Calu3 (cell line): ENCODE results near the gene OLFM2. TPM values are rescaled to one million over a fixed set of nuclear protein-coding genes. Genes with fewer than 3 reads are reported as not detected.

Experiments
- BruUV-seq: library from RNA; stranded (reverse); fragments of 400-500 nt; replicated peaks from 2 replicates; lab custom pipeline; 2021; lab: Mats Ljungman, UMichigan
- CTCF ChIA-PET: fragments of 300-600 bp; sonication (Branson Sonifier 250); formaldehyde crosslinking; loops from one replicate; lab custom pipeline; 2022; ENCODE audit warnings: antibody characterized with exemption; lab: Charles Lee
- DNase-seq: peaks from one replicate; pipeline ENCODE4 v3.0.0; 2022
- H3K27ac Mint-ChIP-seq: one replicate; pipeline ENCODE4 v1.8.0; 2022; ENCODE audit warnings: mixed read lengths; ENCODE audit not compliant: unreplicated experiment
- H3K27me3 Mint-ChIP-seq: one replicate; pipeline ENCODE4 v1.8.0; 2022; ENCODE audit warnings: mixed read lengths; ENCODE audit not compliant: unreplicated experiment
- H3K36me3 Mint-ChIP-seq: one replicate; pipeline ENCODE4 v1.8.0; 2022; ENCODE audit warnings: mild to moderate bottlenecking, moderate library complexity, mixed read lengths; ENCODE audit not compliant: insufficient read depth, unreplicated experiment
- H3K4me1 Mint-ChIP-seq: one replicate; pipeline ENCODE4 v1.8.0; 2022; ENCODE audit warnings: mild to moderate bottlenecking, low read depth, mixed read lengths; ENCODE audit not compliant: unreplicated experiment
- H3K4me3 Mint-ChIP-seq: one replicate; pipeline ENCODE4 v1.8.0; 2022; ENCODE audit warnings: mild to moderate bottlenecking, low read depth, moderate library complexity, mixed read lengths; ENCODE audit not compliant: unreplicated experiment
- H3K9me3 Mint-ChIP-seq: one replicate; pipeline ENCODE4 v1.8.0; 2022; ENCODE audit warnings: low read depth, mixed read lengths; ENCODE audit not compliant: unreplicated experiment
- intact Hi-C: fragments of 100-400 bp; cut with micrococcal nuclease; formaldehyde crosslinking; loops from one replicate; pipeline ENCODE4 v1.10.0; 2022; ENCODE audit not compliant: unreplicated experiment
- total RNA-seq: library from RNA; stranded (reverse); gene quantifications from 2 replicates; pipeline ENCODE4 v1.2.3, GENCODE V29; 2022
- TF ChIP-seq, protein P1 (sequence below): fragments of 200-600 bp; IDR thresholded peaks from one replicate; pipeline ENCODE4 v1.8.0; 2022; ENCODE audit warnings: antibody characterized with exemption; ENCODE audit not compliant: unreplicated experiment

Gene OLFM2
- total RNA-seq, 1 experiment from 2014 or later = 11.2 TPM

DNA sequence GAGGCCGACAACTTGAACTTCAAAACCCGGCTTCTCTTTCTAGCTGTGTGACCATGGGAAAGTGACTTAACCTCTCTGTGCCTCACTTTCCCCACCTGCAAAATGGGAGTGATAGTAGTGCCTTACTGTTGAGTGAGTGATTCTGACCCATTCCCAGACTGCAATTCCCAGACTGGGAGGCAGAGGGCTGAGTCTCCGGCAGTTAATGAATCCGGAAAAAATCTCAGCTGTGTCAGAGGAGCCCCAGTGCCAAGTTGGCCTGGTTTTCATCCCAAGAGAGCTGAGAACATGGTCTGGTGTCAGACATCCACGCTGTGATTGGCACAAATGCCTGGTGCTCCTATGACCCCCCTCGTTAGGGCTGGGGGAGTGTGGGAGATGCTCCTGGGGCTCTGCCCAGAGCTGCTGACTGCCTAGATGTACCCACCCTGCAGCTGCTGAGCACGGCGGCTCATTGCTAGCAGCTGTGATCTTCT, 51.2 kb downstream of the OLFM2 start:
- H3K4me1 Mint-ChIP-seq = no peaks in the 10 kb centered on the region

DNA sequence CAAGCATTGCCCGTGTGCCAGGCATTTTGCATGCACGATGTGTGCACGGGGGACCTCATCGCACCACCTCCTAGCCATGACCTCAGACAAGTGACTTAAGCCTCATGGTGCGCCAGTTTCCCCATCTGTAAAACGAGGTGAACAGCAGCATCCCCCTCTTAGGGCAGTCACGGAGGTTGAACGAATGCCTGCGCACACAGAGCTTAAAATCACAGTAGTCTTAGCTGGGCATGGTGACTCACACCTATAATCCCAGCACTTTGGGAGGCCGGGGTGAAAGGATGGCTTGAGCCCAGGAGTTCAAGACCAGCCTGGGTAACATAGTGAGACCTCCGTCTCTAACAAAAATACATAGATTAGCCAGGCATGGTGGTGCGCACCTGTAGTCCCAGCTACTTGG, 52.6 kb downstream of the OLFM2 start:
- H3K27ac Mint-ChIP-seq = no peak overlapping the region
- TF ChIP-seq, protein P1, sequence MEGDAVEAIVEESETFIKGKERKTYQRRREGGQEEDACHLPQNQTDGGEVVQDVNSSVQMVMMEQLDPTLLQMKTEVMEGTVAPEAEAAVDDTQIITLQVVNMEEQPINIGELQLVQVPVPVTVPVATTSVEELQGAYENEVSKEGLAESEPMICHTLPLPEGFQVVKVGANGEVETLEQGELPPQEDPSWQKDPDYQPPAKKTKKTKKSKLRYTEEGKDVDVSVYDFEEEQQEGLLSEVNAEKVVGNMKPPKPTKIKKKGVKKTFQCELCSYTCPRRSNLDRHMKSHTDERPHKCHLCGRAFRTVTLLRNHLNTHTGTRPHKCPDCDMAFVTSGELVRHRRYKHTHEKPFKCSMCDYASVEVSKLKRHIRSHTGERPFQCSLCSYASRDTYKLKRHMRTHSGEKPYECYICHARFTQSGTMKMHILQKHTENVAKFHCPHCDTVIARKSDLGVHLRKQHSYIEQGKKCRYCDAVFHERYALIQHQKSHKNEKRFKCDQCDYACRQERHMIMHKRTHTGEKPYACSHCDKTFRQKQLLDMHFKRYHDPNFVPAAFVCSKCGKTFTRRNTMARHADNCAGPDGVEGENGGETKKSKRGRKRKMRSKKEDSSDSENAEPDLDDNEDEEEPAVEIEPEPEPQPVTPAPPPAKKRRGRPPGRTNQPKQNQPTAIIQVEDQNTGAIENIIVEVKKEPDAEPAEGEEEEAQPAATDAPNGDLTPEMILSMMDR = no peak

More for the DNA sequence above, 51.2 kb downstream of the OLFM2 start:
- H3K27ac Mint-ChIP-seq = no peak overlapping the region
- CTCF ChIA-PET = no interaction called here
- H3K27me3 Mint-ChIP-seq = no peaks in the 10 kb centered on the region
- no peaks in the 10 kb centered on the region for H3K9me3 Mint-ChIP-seq
- H3K36me3 Mint-ChIP-seq = no peaks in the 10 kb centered on the region
- BruUV-seq = no TSS peak
- DNase-seq = no peak
- intact Hi-C loops = no loop called here
- no peak overlapping the region for H3K4me3 Mint-ChIP-seq
- TF ChIP-seq, protein P1 = no peak

DNA sequence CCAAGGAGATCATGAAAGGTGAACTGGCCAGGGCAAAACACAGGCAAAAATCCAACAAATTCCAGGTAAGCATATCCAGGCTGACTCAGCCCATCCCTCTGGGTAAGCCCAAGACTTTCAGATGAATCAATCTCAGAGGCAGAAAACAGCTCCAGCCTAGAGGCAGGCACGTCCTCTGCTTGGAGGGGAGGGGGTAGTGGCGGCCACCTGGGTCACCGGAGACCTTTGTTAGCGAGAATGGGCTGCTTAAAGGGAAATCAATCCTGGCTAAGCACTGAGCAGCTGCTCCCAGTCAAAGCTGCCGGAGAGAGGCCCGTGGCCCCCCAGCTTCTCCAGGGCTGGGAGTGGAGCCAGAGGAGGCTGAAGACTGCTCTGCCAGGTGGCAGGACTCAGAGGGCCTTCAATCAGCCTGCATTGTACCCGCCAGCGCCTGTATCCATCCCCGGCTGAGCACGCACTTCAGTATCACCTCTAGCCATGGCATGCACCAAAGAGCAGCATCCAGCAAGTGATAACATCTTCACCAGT, 53.0 kb downstream of the OLFM2 start:
- BruUV-seq = no TSS peak
- intact Hi-C loops = no loop called here
- H3K36me3 Mint-ChIP-seq = no peaks in the 10 kb centered on the region
- TF ChIP-seq, protein P1 = no peak
- H3K27me3 Mint-ChIP-seq = no peaks in the 10 kb centered on the region
- no peak overlapping the region for H3K4me3 Mint-ChIP-seq
- CTCF ChIA-PET = interaction anchor here (0.6 kb wide), 2 partner anchors 14 to 213 kb away, joined by 3 to 6 read pairs; no protein-coding TSS in a partner anchor
- no peaks in the 10 kb centered on the region for H3K9me3 Mint-ChIP-seq
- H3K27ac Mint-ChIP-seq = no peak overlapping the region
- no peak for DNase-seq
- no peaks in the 10 kb centered on the region for H3K4me1 Mint-ChIP-seq

More for the DNA sequence above, 52.6 kb downstream of the OLFM2 start:
- no peaks in the 10 kb centered on the region for H3K9me3 Mint-ChIP-seq
- CTCF ChIA-PET = no interaction called here
- no peak for DNase-seq
- intact Hi-C loops = no loop called here
- no TSS peak for BruUV-seq
- H3K4me1 Mint-ChIP-seq = no peaks in the 10 kb centered on the region
- no peaks in the 10 kb centered on the region for H3K36me3 Mint-ChIP-seq
- no peaks in the 10 kb centered on the region for H3K27me3 Mint-ChIP-seq
- H3K4me3 Mint-ChIP-seq = no peak overlapping the region

DNA sequence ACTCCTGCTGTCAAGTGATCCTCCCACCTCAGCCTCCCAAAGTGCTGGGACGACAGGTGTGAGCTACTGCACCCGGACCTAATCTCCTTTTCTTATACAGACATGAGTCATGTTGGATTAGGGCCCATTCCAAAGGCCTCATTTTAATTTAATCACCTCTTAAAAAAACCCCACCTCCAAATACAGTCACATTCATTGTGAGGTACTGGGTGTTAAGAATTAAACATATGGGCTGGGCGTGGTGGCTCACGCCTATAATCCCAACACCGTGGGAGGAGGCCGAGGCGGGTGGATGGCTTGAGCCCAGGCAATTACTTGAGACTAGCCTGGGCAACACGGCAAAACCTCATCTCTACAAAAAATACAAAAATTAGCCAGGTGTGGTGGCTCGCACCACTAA, 54.6 kb downstream of the OLFM2 start:
- CTCF ChIA-PET = no interaction called here
- intact Hi-C loops = no loop called here
- Mint-ChIP-seq H3K27ac (no peak overlapping the region), H3K4me3 (no peak overlapping the region), H3K36me3 (no peaks in the 10 kb centered on the region), H3K9me3 (no peaks in the 10 kb centered on the region), H3K4me1 (no peaks in the 10 kb centered on the region), H3K27me3 (no peaks in the 10 kb centered on the region)
- BruUV-seq = no TSS peak
- DNase-seq = peak; percentile 14
- TF ChIP-seq, protein P1 = no peak
